Globus pallidus (tissue), 1 donor: Measurements from ENCODE around the gene SLC6A17.

Experiments used
- DNase-seq: peaks from one replicate; pipeline ENCODE4 v3.0.0-alpha.2; 2015; ENCODE audit warnings: low spot score

SLC6A17 gene

DNA sequence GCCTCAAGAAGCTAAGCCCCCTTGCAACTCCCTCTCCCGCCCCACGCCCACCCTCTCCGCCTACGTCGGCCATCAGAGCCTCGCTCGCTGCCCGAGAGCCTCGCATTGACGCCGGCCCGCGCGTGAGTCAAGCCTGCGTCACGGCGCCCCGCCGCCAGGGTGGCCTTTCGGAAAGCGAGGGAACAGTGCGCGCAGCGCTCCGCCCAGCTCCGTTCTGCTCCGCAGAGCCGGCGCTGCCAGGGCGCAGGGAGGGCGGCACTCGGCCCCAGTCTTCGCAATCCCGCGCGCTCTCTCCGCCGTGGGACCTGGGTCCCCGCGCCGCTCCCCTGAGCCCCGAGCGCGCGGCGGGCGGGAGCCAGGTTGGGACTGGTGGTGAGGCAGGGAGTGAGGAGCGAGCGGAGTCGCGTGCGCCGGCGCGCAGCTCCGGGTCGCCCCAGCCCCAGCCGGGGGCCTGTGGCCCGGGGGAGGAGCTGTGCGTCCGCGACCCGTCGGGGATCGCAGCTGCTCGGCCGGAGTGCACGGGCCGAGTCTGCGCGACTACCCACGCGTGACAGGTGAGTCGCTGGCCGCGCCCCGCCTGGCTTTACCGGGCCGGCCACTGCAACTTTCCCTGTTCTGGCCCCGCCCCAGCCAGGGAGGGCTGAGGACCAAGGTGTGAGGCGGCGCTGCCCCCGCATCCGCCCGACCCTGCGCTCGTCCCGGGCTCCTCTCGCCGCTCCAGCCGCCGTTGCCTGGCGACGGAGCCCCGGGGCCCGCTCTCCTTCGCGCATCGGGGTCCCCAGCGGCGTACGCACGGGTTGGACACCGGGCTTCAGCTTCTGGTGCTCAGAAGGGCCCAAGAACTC lies at the start of gene SLC6A17:
Gene SLC6A17, plus strand, starts transcription at position 165 of the 845 bp plus-strand sequence. CDS start 16,436 bp downstream, outside the sequence.
- DNase-seq = no peak

DNA sequence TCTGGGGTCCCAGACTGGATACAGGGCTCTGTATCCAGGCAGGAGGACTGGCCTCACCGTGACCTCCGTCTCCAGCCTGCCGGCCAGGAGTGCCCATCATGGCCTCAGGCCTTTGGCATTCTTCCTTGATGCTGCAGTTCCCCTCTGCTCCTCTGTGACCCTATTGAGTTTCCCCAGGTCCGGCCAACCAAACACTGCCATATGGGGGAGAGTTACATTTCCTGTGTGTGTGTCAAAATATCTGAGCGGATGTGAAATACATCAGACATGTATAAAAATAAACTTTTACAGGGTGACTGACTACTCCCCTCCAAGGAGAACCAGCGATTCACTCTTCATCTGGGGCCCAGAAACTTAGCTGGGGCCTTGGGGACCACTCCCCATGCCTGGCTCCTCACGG lies 48.2 kb upstream of the SLC6A17 start:
- no peak for DNase-seq

DNA sequence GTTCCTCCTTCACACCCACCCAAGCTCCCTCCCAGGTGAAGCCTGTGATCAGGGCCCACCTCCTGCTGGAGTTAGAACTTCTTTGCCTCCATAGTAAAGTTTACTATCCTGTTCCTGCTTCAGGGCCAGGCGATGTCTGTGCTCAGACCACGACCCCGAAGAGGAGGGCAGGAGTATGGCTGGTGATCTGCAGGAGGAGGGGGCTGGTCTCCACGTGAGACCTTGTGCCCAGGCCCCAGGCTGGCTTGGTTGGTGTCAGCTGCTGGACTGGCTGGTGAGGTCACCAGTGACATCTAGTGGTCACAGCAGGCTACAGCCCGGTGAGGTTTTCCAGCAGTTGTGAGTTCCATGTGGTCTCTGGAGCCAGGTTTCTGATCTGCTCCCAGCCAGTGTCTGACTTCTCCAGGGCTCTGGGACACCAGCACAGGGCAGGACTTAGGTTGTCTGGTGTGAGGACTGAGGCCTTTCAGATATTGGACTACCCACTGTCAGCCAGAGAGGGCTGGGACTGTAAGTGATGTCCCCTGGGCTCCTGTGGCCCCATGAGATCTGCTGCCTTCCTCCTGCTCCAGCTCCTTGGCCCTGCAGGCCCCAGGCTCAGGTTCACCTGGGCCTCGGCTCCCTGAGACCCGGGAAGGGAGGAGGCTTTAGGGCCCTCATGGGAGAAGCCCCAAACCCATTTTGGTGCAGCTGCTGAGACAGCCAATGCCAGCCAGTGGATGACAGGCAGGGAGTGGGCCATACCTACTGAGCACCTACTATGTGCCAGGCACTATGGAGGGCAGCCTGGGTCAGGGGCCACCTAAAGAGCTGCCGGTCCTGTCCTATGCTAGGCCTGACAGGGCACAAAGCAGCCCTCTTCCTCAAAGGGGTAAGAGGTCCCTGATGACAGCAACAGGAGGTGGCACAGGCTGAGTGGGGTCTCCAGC lies 44.0 kb upstream of the SLC6A17 start:
- DNase-seq = peak; percentile 62

DNA sequence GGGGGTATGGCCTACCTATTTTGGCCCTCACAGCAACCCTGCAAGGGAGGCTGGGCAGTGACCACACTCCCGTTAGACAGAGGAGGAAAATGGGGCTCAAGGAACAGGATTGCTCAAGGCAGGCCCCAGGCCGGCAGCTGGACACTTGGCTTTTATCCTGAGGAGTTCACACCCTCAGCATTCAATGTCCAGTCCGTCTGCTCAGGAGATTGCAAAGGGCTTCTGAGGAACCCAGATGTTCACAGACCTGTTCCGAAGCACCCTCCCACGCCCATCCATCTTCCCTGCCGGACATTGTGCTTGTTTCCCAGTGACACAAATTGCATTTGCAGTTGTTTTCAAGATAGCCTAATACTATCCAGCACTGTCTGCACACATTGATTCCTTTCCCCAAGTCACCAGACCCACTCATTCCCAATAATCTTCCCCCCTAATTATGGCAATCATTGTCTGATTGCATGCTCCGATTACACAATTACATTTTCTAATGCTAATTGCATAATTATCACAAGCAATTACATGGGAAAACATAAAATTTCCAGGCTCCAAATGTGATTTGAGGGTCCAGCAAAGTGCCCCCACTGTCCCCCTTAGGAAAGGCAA lies 42.3 kb upstream of the SLC6A17 start:
- DNase-seq = no peak

DNA sequence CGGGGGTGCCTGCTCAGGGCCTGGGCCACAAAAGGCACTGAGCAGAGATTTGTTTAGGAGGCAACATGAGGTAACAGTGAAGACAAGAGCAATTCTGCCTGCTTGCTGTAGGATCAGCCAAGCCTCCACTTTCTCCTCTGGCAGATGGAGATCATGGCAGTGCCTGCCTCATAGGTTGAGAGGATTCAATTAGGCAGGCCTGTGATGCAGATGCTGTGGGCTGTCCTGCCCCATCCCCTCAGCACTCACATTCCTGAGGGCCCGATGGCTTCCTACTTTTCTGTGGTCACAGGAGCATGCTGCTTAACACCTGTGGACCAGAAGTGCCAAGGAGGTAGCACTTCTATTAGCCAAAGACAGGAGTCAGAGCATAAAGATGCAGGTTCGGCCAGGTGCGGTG lies 39.2 kb upstream of the SLC6A17 start:
- no peak for DNase-seq

DNA sequence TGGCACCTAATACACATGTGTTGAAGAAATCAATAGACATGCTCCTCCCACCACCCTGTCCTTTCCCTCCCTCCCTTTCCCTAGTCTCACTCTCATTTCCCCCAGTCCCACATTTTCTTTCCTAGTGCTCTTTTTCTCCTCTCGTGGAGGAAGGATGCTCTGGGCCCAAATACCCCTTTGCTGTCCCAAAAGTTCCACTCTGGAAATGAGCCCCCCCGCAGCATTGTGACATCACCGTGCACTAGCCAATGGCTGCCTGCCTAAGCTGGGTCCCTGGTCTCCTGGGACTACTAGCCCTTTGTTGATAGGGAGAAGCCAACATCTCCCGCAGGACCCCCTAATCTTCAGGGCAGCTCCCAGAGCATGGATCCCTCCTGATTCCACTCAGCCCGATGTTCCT lies 38.2 kb upstream of the SLC6A17 start, which contains the start of gene UBL4B:
Gene UBL4B, plus strand, starts transcription at position 301 of the 400 bp plus-strand sequence. Its CDS starts 92 bp downstream, at position 393.
- no peak for DNase-seq

DNA sequence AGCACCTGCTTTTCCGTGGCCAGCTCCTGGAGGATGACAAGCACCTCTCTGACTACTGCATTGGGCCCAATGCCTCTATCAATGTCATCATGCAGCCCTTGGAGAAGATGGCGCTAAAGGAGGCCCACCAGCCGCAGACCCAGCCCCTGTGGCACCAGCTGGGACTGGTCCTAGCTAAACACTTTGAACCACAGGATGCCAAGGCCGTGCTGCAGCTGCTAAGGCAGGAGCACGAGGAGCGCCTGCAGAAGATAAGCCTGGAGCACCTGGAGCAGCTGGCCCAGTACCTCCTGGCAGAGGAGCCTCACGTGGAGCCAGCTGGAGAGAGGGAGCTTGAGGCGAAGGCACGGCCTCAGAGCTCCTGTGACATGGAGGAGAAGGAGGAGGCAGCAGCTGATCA lies 37.6 kb upstream of the SLC6A17 start:
- no peak for DNase-seq

DNA sequence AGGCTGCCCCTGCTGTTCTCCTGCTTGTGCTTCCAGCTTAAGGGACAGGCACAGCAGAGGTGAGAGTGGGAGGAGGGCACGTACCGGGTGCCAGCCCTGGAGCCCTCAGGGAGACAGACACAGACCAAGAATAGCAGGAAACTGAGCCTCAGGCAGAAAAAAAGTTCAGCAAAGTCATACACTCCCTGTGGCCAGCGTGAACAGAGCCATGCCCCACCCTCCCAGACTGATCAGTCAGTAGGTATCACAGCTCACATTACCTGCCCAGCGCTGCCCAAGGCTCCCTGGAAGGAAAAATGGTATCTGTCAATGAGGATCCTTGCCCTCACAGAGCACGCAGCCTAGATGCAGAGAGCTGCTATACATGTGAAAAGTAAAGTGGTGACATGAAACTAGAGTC lies 36.7 kb upstream of the SLC6A17 start:
- DNase-seq = no peak

DNA sequence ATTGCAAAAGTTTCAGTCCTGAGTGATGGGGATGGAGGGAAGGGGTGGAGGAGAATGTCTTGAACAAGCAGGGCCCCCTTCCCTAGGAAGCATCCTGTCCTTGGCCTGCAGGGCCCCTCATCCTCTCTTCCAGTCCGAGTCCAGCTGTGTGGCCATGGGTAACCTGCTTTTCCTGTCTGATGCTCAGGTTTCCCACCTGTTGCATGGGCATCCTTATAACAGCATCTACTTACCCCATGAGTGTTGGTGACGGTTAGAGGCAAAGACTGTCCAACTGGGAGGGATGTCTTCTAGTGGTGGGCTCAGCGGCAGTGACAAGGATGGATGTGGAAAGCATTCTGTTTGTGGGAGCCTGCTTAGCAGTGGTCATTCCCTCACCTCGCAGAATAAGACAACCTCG lies 36.1 kb upstream of the SLC6A17 start:
- DNase-seq = no peak

DNA sequence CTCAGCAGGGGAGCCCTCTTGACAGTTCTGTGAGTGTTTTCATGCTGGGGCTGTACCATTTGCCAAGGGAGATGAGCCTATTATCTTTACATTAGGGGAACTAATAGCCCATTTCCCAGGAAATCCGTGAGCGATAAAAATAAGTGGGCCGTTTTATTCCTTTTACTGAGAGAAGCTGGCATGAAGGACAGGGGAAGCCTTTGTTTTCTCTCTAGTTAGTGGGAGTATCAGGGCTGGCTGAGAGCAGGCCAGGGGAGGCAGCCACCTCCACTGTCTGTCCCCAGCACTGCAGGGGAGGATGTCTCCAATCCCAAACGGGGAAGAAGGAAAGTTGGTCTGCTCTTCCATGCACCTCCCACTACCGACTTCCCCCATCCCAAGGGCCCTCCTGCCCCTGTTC lies 35.5 kb upstream of the SLC6A17 start:
- no peak for DNase-seq

DNA sequence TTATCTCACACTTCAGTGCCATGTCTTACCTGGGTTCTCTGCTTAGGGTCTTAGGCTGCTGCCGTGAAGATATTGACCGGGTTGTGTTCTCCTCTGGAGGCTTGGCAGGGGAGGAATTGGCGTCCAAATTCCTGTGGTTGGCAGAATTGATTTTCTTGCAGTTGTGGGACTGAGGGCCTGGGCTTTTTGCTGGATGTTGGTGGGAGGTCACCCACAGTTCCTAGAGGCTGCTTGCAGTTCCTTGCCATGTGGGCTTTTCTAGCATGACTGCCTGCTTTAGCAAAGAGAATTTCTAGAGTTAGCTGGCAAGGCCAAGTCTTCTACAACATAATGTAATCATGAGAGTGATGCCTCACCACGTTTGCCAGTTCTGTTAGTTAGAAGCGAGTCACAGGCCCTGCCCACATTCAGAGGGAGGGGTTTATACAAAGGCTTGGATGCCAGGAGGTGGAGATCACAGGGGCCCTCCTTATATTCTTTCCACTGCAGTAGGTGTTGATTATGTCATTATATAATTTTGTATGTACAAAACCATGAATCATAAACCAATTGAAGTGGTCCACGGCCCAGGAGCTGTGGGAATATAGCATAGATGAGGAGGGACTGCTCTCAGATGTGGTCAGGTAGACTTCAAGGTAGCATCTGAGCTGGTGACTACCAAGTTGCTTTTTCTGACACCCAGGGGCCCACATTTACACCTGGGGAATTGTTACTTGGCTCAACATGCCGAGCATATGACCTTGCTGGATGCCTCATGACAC lies 31.5 kb upstream of the SLC6A17 start:
- DNase-seq = no peak

DNA sequence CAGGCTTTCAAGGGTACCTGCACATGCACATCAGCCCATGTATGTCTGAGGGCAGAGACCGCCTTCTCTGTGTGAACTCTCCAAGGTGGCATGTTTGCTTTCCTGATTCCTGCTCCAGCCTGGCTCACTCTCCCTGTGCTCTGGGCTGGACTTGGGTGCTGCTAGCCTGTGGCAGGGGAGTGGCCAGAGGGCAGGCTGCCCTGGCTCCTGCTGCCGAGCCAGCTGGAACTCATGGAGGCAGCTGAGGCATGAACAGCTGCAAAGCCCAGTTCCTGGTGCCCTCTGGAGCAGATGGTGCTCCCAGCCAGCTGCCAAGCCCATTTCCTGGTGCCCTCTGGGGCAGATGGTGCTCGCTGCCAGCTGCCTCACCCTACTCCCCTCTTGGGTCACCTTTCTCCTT lies 30.5 kb upstream of the SLC6A17 start:
- DNase-seq = no peak

DNA sequence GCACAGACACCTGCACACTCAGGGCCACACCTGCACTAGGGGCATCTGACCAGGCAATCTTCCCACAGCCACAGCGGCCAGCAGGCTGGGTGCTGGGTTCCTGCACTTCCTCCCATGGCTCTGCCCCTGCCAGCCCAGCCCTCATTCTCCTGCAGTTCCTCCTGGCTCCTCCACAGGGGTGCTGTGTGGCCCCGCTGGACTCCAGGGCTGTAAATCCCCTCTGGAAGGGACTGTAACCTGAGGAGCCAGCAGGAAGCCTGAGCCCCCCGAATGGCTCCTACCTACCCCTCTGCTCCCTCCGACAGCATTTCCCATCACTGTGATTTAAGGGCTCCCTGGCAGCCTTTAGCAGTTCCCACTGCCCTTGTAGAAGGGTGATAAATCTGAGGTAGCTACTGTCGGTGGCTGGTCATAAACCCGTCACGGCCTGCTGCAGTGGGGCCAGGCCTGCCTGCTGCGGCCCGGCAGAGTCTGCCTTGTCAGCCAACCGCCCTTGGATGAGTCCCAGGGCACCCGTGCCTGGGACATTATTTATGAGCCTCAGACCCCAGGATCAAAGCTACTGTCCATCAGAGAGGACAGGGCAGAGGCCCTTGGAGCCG lies 29.2 kb upstream of the SLC6A17 start:
- no peak for DNase-seq

DNA sequence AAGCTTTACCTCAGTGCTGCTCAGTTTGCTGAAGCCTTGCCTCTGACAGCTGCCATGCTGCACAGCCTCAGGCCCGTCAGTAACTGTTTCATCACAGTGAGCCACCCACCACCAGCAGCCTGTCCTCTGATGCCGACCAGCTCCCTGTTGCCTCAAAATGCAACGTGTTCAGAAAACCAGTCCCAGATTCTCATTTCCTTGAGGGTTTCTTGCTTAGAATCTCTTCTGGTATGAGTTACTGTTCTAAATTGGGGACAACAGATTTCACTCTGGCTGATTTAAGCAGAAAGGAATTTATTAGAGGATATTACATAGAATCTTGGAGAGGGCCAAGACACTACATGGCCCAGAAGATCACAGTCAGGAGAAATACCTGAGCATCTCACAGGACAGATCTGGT lies 27.1 kb upstream of the SLC6A17 start:
- DNase-seq = no peak

DNA sequence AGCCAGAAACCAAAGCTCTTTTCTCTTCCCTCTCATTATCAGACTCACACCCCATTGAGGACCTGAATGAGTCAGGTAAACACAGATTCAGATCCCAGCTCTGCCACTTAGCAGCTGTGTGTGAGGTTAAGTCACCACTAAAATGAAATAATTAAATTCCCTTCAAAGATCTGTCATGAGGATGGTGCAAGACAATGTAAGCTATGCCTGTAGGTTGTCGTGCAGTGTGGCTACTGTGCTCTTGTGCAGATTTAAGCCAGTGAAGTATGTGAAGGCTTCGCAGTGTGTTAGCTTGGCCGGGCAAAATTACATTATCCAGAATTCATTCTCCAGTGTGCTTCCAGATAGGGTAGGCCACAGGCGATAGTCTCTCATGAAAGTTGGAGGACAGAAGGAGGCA lies 24.5 kb upstream of the SLC6A17 start:
- no peak for DNase-seq

DNA sequence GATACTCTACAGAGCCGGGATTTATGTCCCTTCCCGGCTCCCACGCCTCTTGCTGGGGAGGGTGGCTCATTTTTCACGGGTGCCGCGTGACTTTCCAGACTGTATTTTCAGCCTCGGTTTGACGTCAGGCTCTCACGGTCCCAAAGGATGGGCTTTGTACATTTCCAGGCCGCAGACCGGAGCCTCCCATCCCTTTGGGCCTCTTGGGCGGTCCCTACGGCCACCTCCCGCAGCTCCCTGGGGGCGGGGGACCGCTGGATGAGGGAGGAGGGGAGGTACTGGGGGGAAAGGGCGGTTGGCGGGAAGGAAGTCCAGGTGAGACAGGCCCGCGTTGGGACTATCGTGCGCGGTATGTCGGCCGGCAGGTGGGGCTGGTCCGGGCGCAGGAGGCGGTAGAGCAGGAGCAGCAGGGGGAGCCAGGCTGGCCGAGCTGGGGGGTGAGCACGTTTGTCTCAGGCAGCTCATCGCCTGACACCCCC lies 20.1 kb upstream of the SLC6A17 start:
- DNase-seq = no peak

DNA sequence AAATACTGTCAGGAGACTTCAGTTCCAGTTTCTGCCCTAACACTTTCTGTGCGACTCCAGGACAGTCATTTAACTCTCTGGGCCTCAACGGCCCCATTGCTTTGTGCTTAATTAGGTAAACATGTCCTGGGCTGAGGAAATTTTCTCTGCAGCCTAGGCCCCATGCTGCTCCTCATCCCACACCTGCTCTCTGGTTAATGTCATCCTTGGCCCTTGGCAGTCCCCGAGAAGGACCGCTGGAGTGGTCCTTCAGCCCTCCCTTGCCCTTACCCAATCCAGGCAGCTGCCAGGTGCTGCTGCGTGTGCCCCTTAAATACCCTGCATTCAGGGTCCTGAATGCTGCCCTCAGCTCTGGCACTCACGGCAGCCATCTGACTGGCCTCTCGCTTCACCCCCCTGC lies 19.3 kb upstream of the SLC6A17 start:
- no peak for DNase-seq

DNA sequence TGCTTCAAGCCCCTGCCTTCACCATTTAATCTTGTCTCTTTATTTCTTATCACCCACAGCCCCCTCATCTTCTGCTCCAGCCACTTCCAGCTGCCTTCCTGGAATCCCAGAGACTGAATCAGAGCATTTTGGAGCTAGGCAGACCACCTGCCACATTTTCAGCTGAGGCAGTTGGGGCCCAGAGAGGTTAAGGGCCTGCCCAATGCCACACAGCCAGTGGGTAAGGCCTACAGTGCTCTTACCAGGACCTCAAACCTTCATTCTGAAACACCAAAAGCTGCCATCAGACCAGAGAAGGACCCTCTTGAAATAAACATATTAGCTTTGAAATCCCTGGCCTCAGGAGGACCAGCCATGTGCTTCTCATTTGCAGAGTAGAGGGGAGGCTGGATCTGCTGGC lies 17.6 kb upstream of the SLC6A17 start:
- DNase-seq = no peak

DNA sequence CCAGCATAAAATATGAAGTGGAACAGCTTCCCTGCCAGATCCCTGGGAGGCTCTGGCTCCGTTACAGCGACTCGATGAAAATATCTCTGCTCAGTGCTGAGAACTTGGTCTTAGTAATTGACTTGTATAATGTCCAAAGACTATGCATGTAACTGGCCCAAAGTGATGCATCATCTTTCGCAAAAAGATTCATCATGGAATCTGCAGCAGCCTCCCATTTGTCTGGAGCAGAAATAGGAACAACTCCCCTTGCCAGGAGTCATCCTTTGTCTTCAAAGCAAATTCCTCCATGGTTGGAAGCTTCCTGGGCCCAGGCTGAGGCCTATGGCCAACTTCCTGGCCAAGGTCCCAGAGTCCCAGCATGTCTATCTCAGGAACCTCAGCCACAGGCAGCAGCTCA lies 16.9 kb upstream of the SLC6A17 start:
- DNase-seq = no peak

DNA sequence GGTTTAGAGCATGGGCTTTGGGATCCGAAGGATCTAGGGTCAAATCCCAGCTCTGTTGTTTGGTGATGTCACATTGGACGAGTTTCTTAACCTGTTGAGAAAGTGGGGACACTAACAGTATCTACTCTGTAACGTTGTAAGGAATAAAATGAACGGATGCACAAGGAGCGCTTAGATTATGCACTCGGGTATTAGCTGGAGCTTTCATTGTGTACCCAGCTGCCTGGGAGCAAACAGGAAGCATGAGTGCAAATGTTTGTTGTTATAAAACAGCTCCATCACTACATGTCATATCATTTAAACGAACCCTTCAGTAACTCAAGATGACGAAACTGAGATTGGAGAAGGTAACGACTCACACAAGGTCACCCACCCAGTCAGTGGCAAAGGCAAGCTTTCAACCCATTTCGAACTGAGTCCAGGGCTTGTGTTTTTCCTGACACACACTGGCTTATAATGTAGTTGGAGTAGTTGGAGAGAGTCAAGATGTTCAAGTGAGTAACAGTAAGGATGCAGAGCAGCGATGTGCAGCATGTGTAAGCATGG lies 16.2 kb upstream of the SLC6A17 start:
- no peak for DNase-seq

DNA sequence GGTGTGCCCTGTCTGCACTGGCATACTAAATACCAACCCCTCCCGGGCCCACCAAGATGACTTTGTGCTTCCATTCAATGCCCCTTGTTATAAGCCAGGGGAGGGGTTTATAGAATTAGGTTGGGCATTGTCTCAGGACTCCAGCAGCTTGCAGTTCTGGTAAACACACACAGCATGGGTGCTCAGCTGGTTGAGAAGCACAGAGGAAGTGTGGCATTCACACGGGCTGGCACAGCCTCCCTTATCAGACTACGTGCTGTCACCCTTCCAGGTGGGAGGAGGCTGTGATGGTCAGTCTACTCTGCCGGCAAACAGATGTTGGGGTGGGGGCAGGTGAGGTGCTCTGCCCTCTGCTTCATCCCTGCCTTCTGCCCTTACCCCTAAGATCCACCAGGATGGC lies 15.0 kb upstream of the SLC6A17 start:
- no peak for DNase-seq
